ENCODE measurements around the gene LPAR5.
A peak's percentile ranks its signal among the peaks of the same experiment; 100 is the strongest.

The LPAR5 gene

GRCh38 chr12:6635375-6635855 lies 344 bp downstream of the LPAR5 start:
- peak; percentile 30 to 72 for DNase-seq

- DNase-seq = peak; percentile 31 to 54
Observed at GRCh38 chr12:6632026-6632983, 3.5 kb downstream of the LPAR5 start.

GRCh38 chr12:6631549-6631961 lies 4.2 kb downstream of the LPAR5 start:
- no peak for DNase-seq

GRCh38 chr12:6630736-6631135 lies 5.0 kb downstream of the LPAR5 start:
- DNase-seq = no peak

GRCh38 chr12:6627616-6628015 lies 8.1 kb downstream of the LPAR5 start:
- DNase-seq = peak in 1 of 2 experiments; percentile 58

GRCh38 chr12:6626654-6627283 lies 9.0 kb downstream of the LPAR5 start:
- DNase-seq = peak in 1 of 2 experiments; percentile 30

GRCh38 chr12:6620885-6621274 lies 14.9 kb downstream of the LPAR5 start:
- DNase-seq = no peak

- peak in 1 of 2 experiments; percentile 56 for DNase-seq
Observed at GRCh38 chr12:6620137-6620884, 15.4 kb downstream of the LPAR5 start.

- DNase-seq = no peak
Observed at GRCh38 chr12:6618483-6619225, 17.1 kb downstream of the LPAR5 start.

- no peak for DNase-seq
Observed at GRCh38 chr12:6615802-6616201, 20.0 kb downstream of the LPAR5 start.

GRCh38 chr12:6614513-6615172 lies 21.1 kb downstream of the LPAR5 start:
- DNase-seq = no peak

GRCh38 chr12:6613776-6614512 lies 21.8 kb downstream of the LPAR5 start:
- peak in 1 of 2 experiments; percentile 25 for DNase-seq

- no peak for DNase-seq
Observed at GRCh38 chr12:6613015-6613775, 22.6 kb downstream of the LPAR5 start.

- DNase-seq = no peak
Observed at GRCh38 chr12:6612652-6613014, 23.1 kb downstream of the LPAR5 start.

GRCh38 chr12:6612247-6612646 lies 23.5 kb downstream of the LPAR5 start:
- no peak for DNase-seq

GRCh38 chr12:6608592-6609281 lies 27.0 kb downstream of the LPAR5 start:
- peak; percentile 15 to 46 for DNase-seq

GRCh38 chr12:6607751-6608591 lies 27.8 kb downstream of the LPAR5 start:
- peak in 1 of 2 experiments; percentile 65 for DNase-seq

GRCh38 chr12:6606331-6607131 lies 29.2 kb downstream of the LPAR5 start:
- peak; percentile 61 to 79 for DNase-seq
